GM12878 (cell line): Measurements from ENCODE around the gene TOE1. TPM values are rescaled to one million over a fixed set of nuclear protein-coding genes. Genes with fewer than 3 reads are reported as not detected.

Experiments used
- ASH2L ChIP-seq: fragments of 300-600, 200-600 bp; sonication (generic); IDR thresholded peaks from 2 replicates; pipeline ENCODE4 v1.6.1; 2017; ENCODE audit warnings: low read depth, mild to moderate bottlenecking, borderline replicate concordance
- BACH1 ChIP-seq: fragments of 450-650 bp; IDR thresholded peaks from 2 replicates; pipeline ENCODE4 v1.6.1; 2017; ENCODE audit warnings: mild to moderate bottlenecking, borderline replicate concordance
- CBFB ChIP-seq: IDR thresholded peaks from 2 replicates; pipeline ENCODE4 v1.6.1; 2016; ENCODE audit warnings: antibody characterized with exemption, low read depth
- CREB1 ChIP-seq: IDR thresholded peaks from 2 replicates; pipeline ENCODE4 v1.6.1; 2012; ENCODE audit warnings: low read depth, mild to moderate bottlenecking, inconsistent platforms
- CUX1 ChIP-seq: IDR thresholded peaks from 2 replicates; pipeline ENCODE4 v1.6.1; 2012; ENCODE audit warnings: improper control_type of control experiment, low read depth, low read length; ENCODE audit not compliant: insufficient replicate concordance
- GATAD2B ChIP-seq: fragments of 450-650 bp; conservative IDR thresholded peaks from 2 replicates; pipeline ENCODE4 v1.6.1; 2017; ENCODE audit warnings: low read depth, mild to moderate bottlenecking, moderate library complexity
- HDAC2 ChIP-seq: fragments of 200-600 bp; sonication (generic); IDR thresholded peaks from 2 replicates; pipeline ENCODE4 v1.6.1; 2017
- HDGF ChIP-seq: fragments of 450-650 bp; IDR thresholded peaks from 2 replicates; pipeline ENCODE4 v1.6.1; 2016; ENCODE audit warnings: antibody characterized with exemption
- IKZF2 ChIP-seq, 2 experiments: fragments of 450-650 bp; IDR thresholded peaks; 2 replicates each; pipeline ENCODE4 v1.6.1; 2017; ENCODE audit warnings: mild to moderate bottlenecking in 2 of 2, moderate library complexity in 2 of 2
- IRF4 ChIP-seq: IDR thresholded peaks from 2 replicates; pipeline ENCODE4 v1.6.1; 2011; ENCODE audit warnings: low read depth, low read length
- KDM1A ChIP-seq: fragments of 200-600 bp; sonication (generic); IDR thresholded peaks from 2 replicates; pipeline ENCODE4 v1.6.1; 2016; ENCODE audit warnings: borderline replicate concordance
- PKNOX1 ChIP-seq: fragments of 450-650 bp; IDR thresholded peaks from 2 replicates; pipeline ENCODE4 v1.6.1; 2016; ENCODE audit warnings: mild to moderate bottlenecking
- POLR2A ChIP-seq: IDR thresholded peaks from 2 replicates; pipeline ENCODE4 v1.6.1; 2011; ENCODE audit warnings: low read depth, mild to moderate bottlenecking, low read length
- PRDM15 ChIP-seq: fragments of 450-650 bp; formaldehyde crosslinking; IDR thresholded peaks from 2 replicates; pipeline ENCODE4 v1.4.0; 2020; ENCODE audit warnings: mild to moderate bottlenecking, moderate library complexity
- RCOR1 ChIP-seq: conservative IDR thresholded peaks from 2 replicates; pipeline ENCODE4 v1.6.1; 2012; ENCODE audit warnings: low read depth, low read length, improper control_type of control experiment
- RELB ChIP-seq: fragments of 450-650 bp; IDR thresholded peaks from 2 replicates; pipeline ENCODE4 v1.6.1; 2017; ENCODE audit warnings: low read depth, mild to moderate bottlenecking, moderate library complexity
- RUNX3 ChIP-seq: IDR thresholded peaks from 2 replicates; pipeline ENCODE4 v1.6.1; 2012; ENCODE audit warnings: low read length, inconsistent platforms
- SP1 ChIP-seq: IDR thresholded peaks from one replicate; pipeline ENCODE4 v1.6.1; 2011; ENCODE audit warnings: low read depth, low read length
- STAT3 ChIP-seq: IDR thresholded peaks from 2 replicates; pipeline ENCODE4 v1.6.1; 2011; ENCODE audit warnings: low read depth, low read length, improper control_type of control experiment
- TARDBP ChIP-seq: IDR thresholded peaks from 2 replicates; pipeline ENCODE4 v1.6.1; 2016; ENCODE audit warnings: borderline replicate concordance
- ZSCAN29 ChIP-seq: fragments of 450-650 bp; IDR thresholded peaks from 2 replicates; pipeline ENCODE4 v1.6.1; 2017; ENCODE audit warnings: mild to moderate bottlenecking, moderate library complexity
- polyA plus RNA-seq, 11 experiments: library from polyadenylated mRNA; depleted of rRNA in 4 of 11; unstranded in 6 of 11; stranded (reverse) in 5 of 11; fragments of >200 nt; fragmentation: Nextera tagmentation in 4 of 11; fragmentation: Illumina TruSeq in 1 of 11; extraction: Ambion mirVana in 4 of 11; extraction: Trizol in 1 of 11; gene quantifications; 1 replicate in 1 of 11; 2 replicates in 10 of 11; pipeline versions ENCODE4 v1.2.1 to v1.2.3, GENCODE V29; 2011 to 2016; ENCODE audit warnings: inconsistent platforms in 2 of 11, missing spikeins in 2 of 11, low read depth in 1 of 11
- total RNA-seq, 4 experiments: library from RNA; depleted of rRNA in 3 of 4; stranded (reverse); fragments of >200 nt in 3 of 4; fragmentation: Illumina TruSeq in 1 of 4; extraction: Trizol in 1 of 4; gene quantifications; 2 replicates each; pipeline versions ENCODE4 v1.2.1 to v1.2.3, GENCODE V29; 2013 to 2021

Gene TOE1
- total and polyA plus RNA-seq, 10 of the 15 experiments (the other 5 are each of a cell fraction or from before 2014, with no cell fraction given), result 22.7 to 38.0 (median 33.3) TPM

- TF ChIP-seq CBFB (0 out of 2 replicates have a peak, but pooled peaks have one; percentile 38), RELB (no peak), SP1 (no peak), KDM1A (no peak), HDAC2 (no peak), CREB1 (peak; percentile 76), IKZF2 (IDR thresholded peaks at IDR 0.05) (peak; percentile 55 to 66; a peak in 1 of 4 replicates), ZSCAN29 (no peak), GATAD2B (peak; percentile 76), PKNOX1 (no peak; the same call in 1 of the 2 replicates), BACH1 (peak; percentile 87), CUX1 (no peak), IRF4 (peak; percentile 38; the same call in 1 of the 2 replicates), TARDBP (no peak), RCOR1 (no peak), PRDM15 (CRISPR knock-in tag) (no peak), HDGF (no peak), STAT3 (no peak), ASH2L (no peak), RUNX3 (0 out of 2 replicates have a peak, but pooled peaks have one; percentile 12), POLR2A (peak; percentile 95)
Measured at GRCh38 chr1:45303520-45304310, 36.3 kb upstream of the TOE1 start (continued).
